GM18526 (cell line): ENCODE measurements around the gene AVEN.

Source experiments
- POLR2A ChIP-seq: IDR thresholded peaks from 3 replicates; pipeline ENCODE4 v1.6.1; 2011; ENCODE audit not compliant: insufficient read length; ENCODE audit errors: extremely low read depth

AVEN gene

DNA sequence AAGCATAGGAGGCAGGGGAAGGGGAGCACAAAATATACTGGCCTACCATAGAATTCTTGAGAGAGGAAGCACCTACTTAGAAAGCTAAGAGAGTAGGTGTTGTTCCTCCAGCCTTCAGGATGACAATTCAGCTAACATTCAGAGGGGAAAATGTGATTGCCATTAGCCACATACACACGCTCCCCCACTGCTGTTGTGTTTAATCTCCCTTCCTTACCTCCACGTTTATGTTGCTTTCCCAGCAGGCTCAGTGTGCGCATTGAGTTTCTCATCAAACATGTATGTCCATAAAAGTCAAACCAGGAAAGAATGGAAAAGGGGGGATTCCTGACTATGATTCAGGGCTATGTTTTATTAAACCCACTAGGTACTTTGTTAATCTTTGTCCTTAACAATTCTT lies 215.9 kb downstream of the AVEN start:
- TF ChIP-seq POLR2A: no peak

- no peak for TF ChIP-seq POLR2A
These were observed 216.5 kb downstream of the AVEN start for GRCh38 chr15:33822479-33822878.
